Measurements from ENCODE around the gene PLXNA1.

DNA sequence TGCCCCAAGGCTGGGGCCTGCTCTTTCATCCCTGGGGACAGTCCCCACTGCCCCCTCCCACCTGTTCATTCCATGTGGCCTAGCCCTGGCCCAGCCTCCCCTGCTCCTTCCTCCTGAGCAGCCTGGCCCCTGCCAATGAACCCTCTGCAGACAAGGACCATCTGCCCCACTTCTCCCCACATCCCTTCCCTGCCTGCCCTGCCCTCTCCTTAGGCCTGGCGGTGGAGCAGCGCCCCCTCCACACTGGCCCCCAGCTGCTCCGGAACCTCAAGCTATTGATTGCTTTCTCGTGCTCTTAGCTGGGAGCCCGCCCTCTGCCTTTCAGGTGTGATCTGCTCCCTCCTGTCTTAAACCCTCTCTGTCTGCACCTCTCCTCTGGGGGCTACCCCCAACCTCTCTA is 8.0 kb downstream of the PLXNA1 start:
- no peak for TF ChIP-seq JUND (IDR thresholded peaks at IDR 0.05)
- TF ChIP-seq, protein P1, sequence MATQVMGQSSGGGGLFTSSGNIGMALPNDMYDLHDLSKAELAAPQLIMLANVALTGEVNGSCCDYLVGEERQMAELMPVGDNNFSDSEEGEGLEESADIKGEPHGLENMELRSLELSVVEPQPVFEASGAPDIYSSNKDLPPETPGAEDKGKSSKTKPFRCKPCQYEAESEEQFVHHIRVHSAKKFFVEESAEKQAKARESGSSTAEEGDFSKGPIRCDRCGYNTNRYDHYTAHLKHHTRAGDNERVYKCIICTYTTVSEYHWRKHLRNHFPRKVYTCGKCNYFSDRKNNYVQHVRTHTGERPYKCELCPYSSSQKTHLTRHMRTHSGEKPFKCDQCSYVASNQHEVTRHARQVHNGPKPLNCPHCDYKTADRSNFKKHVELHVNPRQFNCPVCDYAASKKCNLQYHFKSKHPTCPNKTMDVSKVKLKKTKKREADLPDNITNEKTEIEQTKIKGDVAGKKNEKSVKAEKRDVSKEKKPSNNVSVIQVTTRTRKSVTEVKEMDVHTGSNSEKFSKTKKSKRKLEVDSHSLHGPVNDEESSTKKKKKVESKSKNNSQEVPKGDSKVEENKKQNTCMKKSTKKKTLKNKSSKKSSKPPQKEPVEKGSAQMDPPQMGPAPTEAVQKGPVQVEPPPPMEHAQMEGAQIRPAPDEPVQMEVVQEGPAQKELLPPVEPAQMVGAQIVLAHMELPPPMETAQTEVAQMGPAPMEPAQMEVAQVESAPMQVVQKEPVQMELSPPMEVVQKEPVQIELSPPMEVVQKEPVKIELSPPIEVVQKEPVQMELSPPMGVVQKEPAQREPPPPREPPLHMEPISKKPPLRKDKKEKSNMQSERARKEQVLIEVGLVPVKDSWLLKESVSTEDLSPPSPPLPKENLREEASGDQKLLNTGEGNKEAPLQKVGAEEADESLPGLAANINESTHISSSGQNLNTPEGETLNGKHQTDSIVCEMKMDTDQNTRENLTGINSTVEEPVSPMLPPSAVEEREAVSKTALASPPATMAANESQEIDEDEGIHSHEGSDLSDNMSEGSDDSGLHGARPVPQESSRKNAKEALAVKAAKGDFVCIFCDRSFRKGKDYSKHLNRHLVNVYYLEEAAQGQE (IDR thresholded peaks at IDR 0.05): no peak
- TF ChIP-seq, protein P2, sequence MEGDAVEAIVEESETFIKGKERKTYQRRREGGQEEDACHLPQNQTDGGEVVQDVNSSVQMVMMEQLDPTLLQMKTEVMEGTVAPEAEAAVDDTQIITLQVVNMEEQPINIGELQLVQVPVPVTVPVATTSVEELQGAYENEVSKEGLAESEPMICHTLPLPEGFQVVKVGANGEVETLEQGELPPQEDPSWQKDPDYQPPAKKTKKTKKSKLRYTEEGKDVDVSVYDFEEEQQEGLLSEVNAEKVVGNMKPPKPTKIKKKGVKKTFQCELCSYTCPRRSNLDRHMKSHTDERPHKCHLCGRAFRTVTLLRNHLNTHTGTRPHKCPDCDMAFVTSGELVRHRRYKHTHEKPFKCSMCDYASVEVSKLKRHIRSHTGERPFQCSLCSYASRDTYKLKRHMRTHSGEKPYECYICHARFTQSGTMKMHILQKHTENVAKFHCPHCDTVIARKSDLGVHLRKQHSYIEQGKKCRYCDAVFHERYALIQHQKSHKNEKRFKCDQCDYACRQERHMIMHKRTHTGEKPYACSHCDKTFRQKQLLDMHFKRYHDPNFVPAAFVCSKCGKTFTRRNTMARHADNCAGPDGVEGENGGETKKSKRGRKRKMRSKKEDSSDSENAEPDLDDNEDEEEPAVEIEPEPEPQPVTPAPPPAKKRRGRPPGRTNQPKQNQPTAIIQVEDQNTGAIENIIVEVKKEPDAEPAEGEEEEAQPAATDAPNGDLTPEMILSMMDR (IDR thresholded peaks at IDR 0.05; ENCODE audit: low read depth, low read length, missing input control): no peak
- TF ChIP-seq, protein P3, sequence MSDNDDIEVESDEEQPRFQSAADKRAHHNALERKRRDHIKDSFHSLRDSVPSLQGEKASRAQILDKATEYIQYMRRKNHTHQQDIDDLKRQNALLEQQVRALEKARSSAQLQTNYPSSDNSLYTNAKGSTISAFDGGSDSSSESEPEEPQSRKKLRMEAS (IDR thresholded peaks at IDR 0.05): no peak
- no peak for TF ChIP-seq TAF1 (conservative IDR thresholded peaks at IDR 0.05)
- no peak for TF ChIP-seq EGR1 (IDR thresholded peaks at IDR 0.05; ENCODE audit: low read depth in 2 of 2)
- TF ChIP-seq, protein P4, sequence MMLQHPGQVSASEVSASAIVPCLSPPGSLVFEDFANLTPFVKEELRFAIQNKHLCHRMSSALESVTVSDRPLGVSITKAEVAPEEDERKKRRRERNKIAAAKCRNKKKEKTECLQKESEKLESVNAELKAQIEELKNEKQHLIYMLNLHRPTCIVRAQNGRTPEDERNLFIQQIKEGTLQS (IDR thresholded peaks at IDR 0.05): no peak
- no peak for TF ChIP-seq SP1 (IDR thresholded peaks at IDR 0.05)
- TF ChIP-seq RAD21 (IDR thresholded peaks at IDR 0.05): no peak
- no peak for TF ChIP-seq YY1 (IDR thresholded peaks at IDR 0.05)
- TF ChIP-seq GABPA (IDR thresholded peaks at IDR 0.05 in 1 of 2, conservative IDR thresholded peaks at IDR 0.05 in 1 of 2): no peak
- no peak for TF ChIP-seq RXRA (IDR thresholded peaks at IDR 0.05)
- TF ChIP-seq, protein P5, sequence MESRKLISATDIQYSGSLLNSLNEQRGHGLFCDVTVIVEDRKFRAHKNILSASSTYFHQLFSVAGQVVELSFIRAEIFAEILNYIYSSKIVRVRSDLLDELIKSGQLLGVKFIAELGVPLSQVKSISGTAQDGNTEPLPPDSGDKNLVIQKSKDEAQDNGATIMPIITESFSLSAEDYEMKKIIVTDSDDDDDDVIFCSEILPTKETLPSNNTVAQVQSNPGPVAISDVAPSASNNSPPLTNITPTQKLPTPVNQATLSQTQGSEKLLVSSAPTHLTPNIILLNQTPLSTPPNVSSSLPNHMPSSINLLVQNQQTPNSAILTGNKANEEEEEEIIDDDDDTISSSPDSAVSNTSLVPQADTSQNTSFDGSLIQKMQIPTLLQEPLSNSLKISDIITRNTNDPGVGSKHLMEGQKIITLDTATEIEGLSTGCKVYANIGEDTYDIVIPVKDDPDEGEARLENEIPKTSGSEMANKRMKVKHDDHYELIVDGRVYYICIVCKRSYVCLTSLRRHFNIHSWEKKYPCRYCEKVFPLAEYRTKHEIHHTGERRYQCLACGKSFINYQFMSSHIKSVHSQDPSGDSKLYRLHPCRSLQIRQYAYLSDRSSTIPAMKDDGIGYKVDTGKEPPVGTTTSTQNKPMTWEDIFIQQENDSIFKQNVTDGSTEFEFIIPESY (IDR thresholded peaks at IDR 0.05): no peak
